Measurements from ENCODE around the gene AOPEP. TPM values are rescaled to one million over a fixed set of nuclear protein-coding genes. Genes with fewer than 3 reads are reported as not detected.

AOPEP gene
- total RNA-seq, 1 experiment from 2014 or later, result 119 TPM

- DNase-seq (ENCODE audit: low read depth), result no peak
Measured at GRCh38 chr9:95058121-95058785, 331.8 kb downstream of the AOPEP start.

- no peak for DNase-seq (ENCODE audit: low read depth)
Measured at GRCh38 chr9:95058795-95059386, 332.4 kb downstream of the AOPEP start.

- no peak for DNase-seq (ENCODE audit: low read depth)
Measured at GRCh38 chr9:95060234-95060633, 333.7 kb downstream of the AOPEP start.

GRCh38 chr9:95060916-95061315, 334.4 kb downstream of the AOPEP start:
- no peak for DNase-seq (ENCODE audit: low read depth)

- DNase-seq (ENCODE audit: low read depth), result no peak
Measured at GRCh38 chr9:95061916-95062595, 335.6 kb downstream of the AOPEP start.

DNA sequence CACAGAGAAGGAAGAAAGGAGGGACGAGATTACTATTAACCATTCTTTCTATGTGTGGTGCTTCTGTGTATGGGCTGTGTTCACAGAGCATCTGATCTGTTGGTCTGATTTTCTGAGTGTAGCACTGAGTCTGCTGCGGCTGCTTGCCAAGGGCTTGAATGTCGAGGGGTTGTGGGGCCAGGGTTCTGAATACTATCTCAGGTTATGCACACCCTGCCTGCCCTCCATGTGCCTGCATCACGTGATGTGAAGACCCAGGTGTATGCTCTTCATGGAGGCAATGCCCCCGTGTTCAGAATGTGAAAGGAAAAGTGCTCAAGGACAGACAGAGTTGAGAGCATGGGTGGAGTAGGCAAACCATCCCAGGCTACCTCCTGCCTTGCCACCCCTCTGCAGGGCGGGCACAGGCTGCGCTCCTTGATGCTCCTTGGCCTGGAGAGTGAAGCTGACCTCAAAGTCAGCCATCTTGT, 336.1 kb downstream of the AOPEP start:
- DNase-seq (ENCODE audit: low read depth), result no peak

GRCh38 chr9:95063300-95063699, 336.8 kb downstream of the AOPEP start:
- no peak for DNase-seq (ENCODE audit: low read depth)

GRCh38 chr9:95065224-95065623, 338.7 kb downstream of the AOPEP start:
- DNase-seq (ENCODE audit: low read depth), result no peak

- no peak for DNase-seq (ENCODE audit: low read depth)
Measured at GRCh38 chr9:95067057-95067456, 340.6 kb downstream of the AOPEP start.

- DNase-seq (ENCODE audit: low read depth), result no peak
Measured at GRCh38 chr9:95067897-95068296, 341.4 kb downstream of the AOPEP start.

DNA sequence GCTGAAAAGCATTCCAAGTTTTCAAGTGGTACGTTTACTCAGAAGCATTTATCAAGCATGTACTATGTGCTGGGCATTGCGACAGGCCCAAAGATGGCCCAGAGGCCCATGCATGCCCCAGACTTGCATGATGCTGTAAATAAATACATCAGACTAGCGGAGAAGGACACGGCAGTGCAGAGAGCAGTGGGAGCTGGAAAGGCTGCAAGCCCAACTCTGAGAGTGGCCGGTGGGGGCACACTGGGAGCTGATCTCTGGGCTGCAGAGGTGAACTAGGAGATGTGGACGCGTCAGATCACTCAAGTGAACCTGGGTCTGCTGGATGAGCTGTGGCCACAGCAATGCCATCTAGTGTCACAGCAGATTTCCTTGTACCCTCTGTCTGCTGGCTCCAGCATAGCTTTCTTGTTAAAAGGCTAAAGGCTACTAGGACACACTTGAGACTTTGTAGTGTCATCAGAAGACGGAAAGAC, 344.1 kb downstream of the AOPEP start:
- DNase-seq (ENCODE audit: low read depth), result no peak

GRCh38 chr9:95071450-95071849, 345.0 kb downstream of the AOPEP start:
- no peak for DNase-seq (ENCODE audit: low read depth)

GRCh38 chr9:95071925-95072324, 345.4 kb downstream of the AOPEP start:
- DNase-seq (ENCODE audit: low read depth), result no peak

DNA sequence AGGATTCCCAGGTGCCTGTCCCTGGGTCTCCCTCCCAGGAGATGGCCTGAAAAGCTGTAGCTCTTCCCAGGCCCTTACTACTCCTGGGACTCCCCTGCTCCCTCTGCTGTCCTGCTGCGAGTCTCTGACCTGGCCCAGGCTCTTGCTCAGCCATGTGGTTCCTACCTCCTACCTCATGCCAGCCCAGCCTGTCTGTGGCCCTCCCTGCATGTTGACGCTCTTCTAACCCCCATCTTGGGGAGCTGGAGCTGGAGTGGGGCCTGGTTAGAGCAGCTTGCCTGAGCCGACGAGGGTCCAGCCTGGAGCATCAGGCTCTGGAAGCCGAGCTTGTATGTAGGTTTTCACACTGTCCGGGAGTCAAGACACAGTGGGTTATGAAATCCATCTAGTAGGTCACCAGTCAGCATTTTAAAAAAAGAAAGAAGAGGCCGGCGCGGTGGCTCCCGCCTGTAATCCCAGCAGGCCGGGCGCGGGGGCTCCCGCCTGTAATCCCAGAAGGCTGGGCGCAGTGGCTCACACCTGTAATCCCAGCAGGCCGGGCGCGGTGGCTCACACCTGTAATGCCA, 346.6 kb downstream of the AOPEP start:
- no peak for DNase-seq (ENCODE audit: low read depth)

DNA sequence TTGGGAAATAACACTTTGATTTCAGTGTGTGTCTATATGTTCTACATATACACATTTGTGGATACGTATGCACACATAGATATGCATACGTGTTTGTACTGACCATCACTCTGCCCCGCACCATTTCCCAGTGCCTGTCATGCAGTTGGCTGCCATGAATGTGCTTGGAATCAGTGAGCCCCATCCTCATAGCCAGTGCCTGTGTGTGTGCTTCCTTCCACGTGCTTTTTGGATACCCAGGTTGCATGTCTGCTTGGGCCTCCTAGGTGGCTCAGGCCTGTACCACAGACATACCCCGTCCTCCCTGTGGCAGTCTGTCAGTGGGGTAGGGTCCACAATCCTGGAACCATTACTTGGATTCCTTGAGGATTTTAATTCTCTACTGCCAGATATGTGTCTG, 347.4 kb downstream of the AOPEP start:
- no peak for DNase-seq (ENCODE audit: low read depth)

GRCh38 chr9:95074632-95075031, 348.1 kb downstream of the AOPEP start:
- no peak for DNase-seq (ENCODE audit: low read depth)

DNA sequence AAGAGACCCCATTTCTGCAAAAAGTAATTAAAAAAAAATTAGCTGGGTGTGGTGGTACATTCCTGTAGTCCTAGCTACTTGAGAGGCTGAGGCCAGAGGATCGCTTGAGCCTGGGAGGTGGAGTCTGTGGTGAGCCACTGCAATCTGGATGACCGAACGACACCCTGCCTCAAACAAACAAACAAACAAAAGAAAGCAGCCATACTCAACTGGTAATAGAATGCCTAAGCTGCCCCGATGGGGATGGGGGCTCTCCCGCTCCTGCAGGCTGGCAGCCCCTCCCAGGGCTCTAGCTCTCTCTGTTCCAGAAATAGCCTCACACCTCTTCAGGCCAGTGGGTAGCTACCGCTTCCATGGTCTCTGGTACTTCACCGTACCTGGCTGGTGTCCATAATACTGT, 349.2 kb downstream of the AOPEP start:
- DNase-seq (ENCODE audit: low read depth), result no peak

DNA sequence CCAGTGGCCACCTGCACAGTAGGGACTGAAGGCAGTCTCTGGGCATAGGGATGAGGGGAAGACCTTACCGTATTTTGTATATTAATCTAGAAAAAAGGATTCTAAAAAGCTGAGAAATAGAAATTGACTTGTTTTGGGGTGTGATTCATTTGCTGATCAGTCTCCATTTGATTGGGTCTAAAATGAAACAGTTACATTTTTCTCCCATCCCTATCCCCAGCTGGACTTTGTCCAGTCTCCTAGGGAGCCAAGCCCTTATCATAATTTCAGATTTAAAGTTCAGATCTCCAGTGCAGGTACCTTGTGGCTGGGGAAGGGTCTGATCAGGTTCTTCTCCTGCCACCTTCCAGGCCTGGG, 350.2 kb downstream of the AOPEP start:
- no peak for DNase-seq (ENCODE audit: low read depth)

- no peak for DNase-seq (ENCODE audit: low read depth)
Measured at GRCh38 chr9:95077053-95077765, 350.7 kb downstream of the AOPEP start.

GRCh38 chr9:95077766-95078370, 351.4 kb downstream of the AOPEP start:
- DNase-seq (ENCODE audit: low read depth), result peak; percentile 50

DNA sequence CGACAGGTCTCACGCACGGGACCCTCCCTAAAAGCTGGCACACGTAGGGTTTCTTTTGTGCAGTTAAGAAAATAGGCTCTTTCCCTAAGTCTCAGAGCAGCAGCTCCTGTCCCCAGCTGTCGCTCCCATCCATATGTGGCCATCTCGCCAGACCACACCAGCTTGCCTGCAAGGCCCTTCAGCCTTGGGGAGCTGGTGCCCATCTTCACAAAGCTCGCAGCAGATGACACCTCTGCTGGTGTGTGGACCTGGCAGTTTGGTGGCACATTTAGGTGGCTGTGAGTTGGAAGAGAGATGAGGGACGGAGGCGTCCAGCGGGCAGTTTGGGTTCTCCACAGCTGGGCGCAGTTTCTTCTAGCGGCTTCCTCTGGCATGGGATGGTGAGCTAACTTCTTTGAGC, 352.0 kb downstream of the AOPEP start:
- no peak for DNase-seq (ENCODE audit: low read depth)

DNA sequence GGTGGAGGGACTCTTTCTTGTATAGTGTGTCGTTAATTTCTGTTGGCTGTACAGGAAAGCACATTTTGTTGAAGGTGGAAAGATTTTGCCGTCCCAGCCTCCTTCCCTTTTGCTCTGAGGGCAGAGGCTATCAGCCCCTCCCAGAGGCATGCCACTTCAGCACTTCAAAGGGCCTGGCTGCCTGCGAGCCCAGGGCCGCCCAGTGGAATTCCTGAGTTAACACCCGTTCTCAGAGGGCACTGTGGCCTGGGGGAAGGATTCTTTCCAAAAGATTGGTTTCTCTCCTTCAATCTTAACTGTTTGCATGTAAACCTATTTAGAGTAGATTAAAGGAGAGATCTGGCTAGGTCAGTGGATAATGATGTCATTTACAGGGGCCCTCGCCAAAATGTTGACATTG, 352.4 kb downstream of the AOPEP start:
- DNase-seq (ENCODE audit: low read depth), result peak; percentile 76

Measured in RPMI7951 (cell line).